ENCODE data around the gene ZNF106. TPM values are rescaled to one million over a fixed set of nuclear protein-coding genes. Genes with fewer than 3 reads are reported as not detected.
A peak's percentile ranks its signal among the peaks of the same experiment; 100 is the strongest.

The ZNF106 gene
- total RNA-seq, 1 experiment from 2014 or later: 61.4 TPM

GRCh38 chr15:42511007-42511391, 20.1 kb upstream of the ZNF106 start:
- CTCF ChIA-PET: interaction anchor here (0.6 to 1.7 kb wide), 2 partner anchors 15 to 57 kb away, joined by 3 to 4 read pairs; partner anchors contain the start of gene SNAP23

GRCh38 chr15:42510258-42511006, 19.5 kb upstream of the ZNF106 start:
- Mint-ChIP-seq H3K9me3 (ENCODE audit: unreplicated experiment) (no peaks in the 10 kb centered on the region), H3K27me3 (ENCODE audit: insufficient read depth, unreplicated experiment) (no peaks in the 10 kb centered on the region), H3K4me3 (ENCODE audit: unreplicated experiment) (no peak overlapping the region), H3K36me3 (ENCODE audit: insufficient read depth, unreplicated experiment) (peaks cover 38% of the 10 kb centered on the region), H3K27ac (ENCODE audit: low read depth, unreplicated experiment) (peak overlapping the region; percentile 39), H3K4me1 (ENCODE audit: insufficient read depth, unreplicated experiment) (peaks cover 6% of the 10 kb centered on the region)
- ChIA-PET CTCF (interaction anchor here (0.5 to 1.7 kb wide), 3 partner anchors 15 to 165 kb away, joined by 3 to 5 read pairs (median 4); partner anchors contain the start of gene SNAP23), POLR2A (interaction anchor here (0.8 to 2.7 kb wide), 6 partner anchors 9 to 38 kb away, joined by 3 to 26 read pairs (median 8); partner anchors contain the start of genes HAUS2, LRRC57, SNAP23 and ZNF106)
- BruUV-seq (replicated peaks): no TSS peak
- intact Hi-C loops (cut with micrococcal nuclease): no loop called here
- DNase-seq (ENCODE audit: unreplicated experiment): no peak
- no peak for TF ChIP-seq CTCF (IDR thresholded peaks at IDR 0.05; ENCODE audit: unreplicated experiment)

More at GRCh38 chr15:42511007-42511391, 20.1 kb upstream of the ZNF106 start:
- H3K27ac Mint-ChIP-seq (ENCODE audit: low read depth, unreplicated experiment): peak overlapping the region; percentile 82
- no peaks in the 10 kb centered on the region for H3K9me3 Mint-ChIP-seq (ENCODE audit: unreplicated experiment)
- H3K4me3 Mint-ChIP-seq (ENCODE audit: unreplicated experiment): no peak overlapping the region
- H3K4me1 Mint-ChIP-seq (ENCODE audit: insufficient read depth, unreplicated experiment): peaks cover 6% of the 10 kb centered on the region
- BruUV-seq (replicated peaks): no TSS peak
- H3K27me3 Mint-ChIP-seq (ENCODE audit: insufficient read depth, unreplicated experiment): no peaks in the 10 kb centered on the region
- intact Hi-C loops (cut with micrococcal nuclease): no loop called here
- DNase-seq (ENCODE audit: unreplicated experiment): peak; percentile 45
- peaks cover 44% of the 10 kb centered on the region for H3K36me3 Mint-ChIP-seq (ENCODE audit: insufficient read depth, unreplicated experiment)
- TF ChIP-seq CTCF (IDR thresholded peaks at IDR 0.05; ENCODE audit: unreplicated experiment): no peak
- POLR2A ChIA-PET: interaction anchor here (0.8 to 2.7 kb wide), 6 partner anchors 12 to 37 kb away, joined by 3 to 26 read pairs (median 8); partner anchors contain the start of genes HAUS2, LRRC57, SNAP23 and ZNF106

GRCh38 chr15:42508263-42508690, 17.3 kb upstream of the ZNF106 start:
- no peak for DNase-seq (ENCODE audit: unreplicated experiment)
- Mint-ChIP-seq H3K27me3 (ENCODE audit: insufficient read depth, unreplicated experiment) (no peaks in the 10 kb centered on the region), H3K27ac (ENCODE audit: low read depth, unreplicated experiment) (no peak overlapping the region), H3K4me1 (ENCODE audit: insufficient read depth, unreplicated experiment) (peaks cover 6% of the 10 kb centered on the region), H3K9me3 (ENCODE audit: unreplicated experiment) (no peaks in the 10 kb centered on the region), H3K36me3 (ENCODE audit: insufficient read depth, unreplicated experiment) (peaks cover 17% of the 10 kb centered on the region), H3K4me3 (ENCODE audit: unreplicated experiment) (no peak overlapping the region)
- POLR2A ChIA-PET: no interaction called here
- CTCF ChIA-PET: interaction anchor here (0.6 to 0.7 kb wide), 2 partner anchors 11 to 54 kb away, joined by 3 to 5 read pairs; no protein-coding TSS in a partner anchor
- TF ChIP-seq CTCF (IDR thresholded peaks at IDR 0.05; ENCODE audit: unreplicated experiment): no peak
- intact Hi-C loops (cut with micrococcal nuclease): no loop called here
- no TSS peak for BruUV-seq (replicated peaks)

GRCh38 chr15:42507514-42507913, 16.6 kb upstream of the ZNF106 start:
- POLR2A ChIA-PET: interaction anchor here (2.0 kb wide), 1 partner anchor 12 kb away, joined by 11 read pairs; the partner anchor contains the start of gene SNAP23
- no peak overlapping the region for H3K4me3 Mint-ChIP-seq (ENCODE audit: unreplicated experiment)
- CTCF ChIA-PET: interaction anchor here (0.7 kb wide), 1 partner anchor 12 kb away, joined by 3 read pairs; no protein-coding TSS in a partner anchor
- no peaks in the 10 kb centered on the region for H3K9me3 Mint-ChIP-seq (ENCODE audit: unreplicated experiment)
- TF ChIP-seq CTCF (IDR thresholded peaks at IDR 0.05; ENCODE audit: unreplicated experiment): no peak
- H3K4me1 Mint-ChIP-seq (ENCODE audit: insufficient read depth, unreplicated experiment): peaks cover 6% of the 10 kb centered on the region
- no peak for DNase-seq (ENCODE audit: unreplicated experiment)
- no peaks in the 10 kb centered on the region for H3K27me3 Mint-ChIP-seq (ENCODE audit: insufficient read depth, unreplicated experiment)
- intact Hi-C loops (cut with micrococcal nuclease): no loop called here
- peaks cover 11% of the 10 kb centered on the region for H3K36me3 Mint-ChIP-seq (ENCODE audit: insufficient read depth, unreplicated experiment)
- no peak overlapping the region for H3K27ac Mint-ChIP-seq (ENCODE audit: low read depth, unreplicated experiment)
- no TSS peak for BruUV-seq (replicated peaks)

Measured in MCF 10A (cell line).